KBM-7 (cell line): ENCODE results near the gene BLTP3A.
A peak's percentile ranks its signal among the peaks of the same experiment; 100 is the strongest.
"Not testable (repeated sequence)": the region's sequence is repeated elsewhere in the genome, so short reads cannot be mapped to it uniquely, and the experiment has no call there.

Experiments used
- DNase-seq: peaks from one replicate; pipeline ENCODE4 v3.0.0-alpha.2; 2015
- in situ Hi-C: fragments of 300-500 bp; cut with MboI; formaldehyde crosslinking; loops from 2 replicates; pipeline ENCODE4 v1.14.3; 2020; ENCODE audit warnings: low sequenced_read_pairs, low pct_unique_long_range_greater_than_20kb, mixed read lengths

BLTP3A gene

GRCh38 chr6:34791701-34792604, at the start of gene BLTP3A:
BLTP3A (plus strand) TSS chr6:34792083; CDS start chr6:34792251, 168 bp downstream.
- in situ Hi-C loops = no loop called here
- peak; percentile 87 for DNase-seq

GRCh38 chr6:34742094-34742493, 49.8 kb upstream of the BLTP3A start:
- DNase-seq = no peak
- in situ Hi-C loops = no loop called here

- DNase-seq = no peak
- in situ Hi-C loops = no loop called here
Observed at GRCh38 chr6:34743625-34744293, 48.1 kb upstream of the BLTP3A start.

- in situ Hi-C loops, DNase-seq: not testable (repeated sequence)
Observed at GRCh38 chr6:34744294-34744647, 47.6 kb upstream of the BLTP3A start.

GRCh38 chr6:34745277-34746103, 46.4 kb upstream of the BLTP3A start:
- DNase-seq = peak; percentile 9
- in situ Hi-C loops = no loop called here

- no peak for DNase-seq
- in situ Hi-C loops = no loop called here
Observed at GRCh38 chr6:34746104-34746846, 45.6 kb upstream of the BLTP3A start.

- in situ Hi-C loops = no loop called here
- no peak for DNase-seq
Observed at GRCh38 chr6:34748757-34749156, 43.1 kb upstream of the BLTP3A start.

GRCh38 chr6:34756513-34756856, 35.4 kb upstream of the BLTP3A start:
- in situ Hi-C loops = not testable (repeated sequence)
- peak; percentile 65 for DNase-seq

GRCh38 chr6:34757687-34758274, 34.1 kb upstream of the BLTP3A start:
- in situ Hi-C loops = no loop called here
- no peak for DNase-seq

GRCh38 chr6:34760108-34760507, 31.8 kb upstream of the BLTP3A start:
- DNase-seq = no peak
- in situ Hi-C loops = no loop called here

- DNase-seq, in situ Hi-C loops: not testable (repeated sequence)
Observed at GRCh38 chr6:34761681-34762080, 30.2 kb upstream of the BLTP3A start.

- in situ Hi-C loops = no loop called here
Observed at GRCh38 chr6:34768148-34768547, 23.7 kb upstream of the BLTP3A start.

GRCh38 chr6:34771727-34772126, 20.2 kb upstream of the BLTP3A start:
- no peak for DNase-seq
- in situ Hi-C loops = no loop called here

More at GRCh38 chr6:34768148-34768547, 23.7 kb upstream of the BLTP3A start:
- DNase-seq = no peak

GRCh38 chr6:34772940-34773339, 18.9 kb upstream of the BLTP3A start:
- in situ Hi-C loops = no loop called here
- no peak for DNase-seq

- no peak for DNase-seq
- in situ Hi-C loops = no loop called here
Observed at GRCh38 chr6:34773916-34774315, 18.0 kb upstream of the BLTP3A start.

GRCh38 chr6:34774967-34775366, 16.9 kb upstream of the BLTP3A start:
- DNase-seq = no peak
- in situ Hi-C loops = no loop called here

- in situ Hi-C loops, DNase-seq: not testable (repeated sequence)
Observed at GRCh38 chr6:34785375-34785774, 6.5 kb upstream of the BLTP3A start.

- in situ Hi-C loops, DNase-seq: not testable (repeated sequence)
Observed at GRCh38 chr6:34787152-34787551, 4.7 kb upstream of the BLTP3A start.

- in situ Hi-C loops = no loop called here
- DNase-seq = no peak
Observed at GRCh38 chr6:34788111-34788510, 3.8 kb upstream of the BLTP3A start.
